Right cardiac atrium (tissue), 5 donors: Measurements from ENCODE around the gene KRTAP2-1. TPM values are rescaled to one million over a fixed set of nuclear protein-coding genes. Genes with fewer than 3 reads are reported as not detected.
"Not testable (repeated sequence)": the region's sequence is repeated elsewhere in the genome, so short reads cannot be mapped to it uniquely, and the experiment has no call there.

Source experiments
- ATAC-seq, 2 donors: fragments of 200-7000 bp; cut with Tn5 transposase; one replicate each; pipeline versions ENCODE4 v1.8.0 to v1.9.1; 2020; ENCODE audit warnings: moderate library complexity in 2 of 2, mild to moderate bottlenecking in 1 of 2
- DNase-seq, 3 donors: peaks; one replicate each; pipeline ENCODE4 v3.0.0-alpha.2; 2020
- H3K27ac ChIP-seq: one replicate; pipeline ENCODE4 v1.5.1; 2013; ENCODE audit warnings: mild to moderate bottlenecking, low read length, control low read depth, moderate library complexity
- H3K27me3 ChIP-seq: one replicate; pipeline ENCODE4 v1.6.1; 2013; ENCODE audit not compliant: control insufficient read depth, insufficient read depth
- H3K4me1 ChIP-seq: one replicate; pipeline ENCODE4 v1.6.1; 2013; ENCODE audit warnings: low read length; ENCODE audit not compliant: control insufficient read depth, insufficient read depth
- H3K4me3 ChIP-seq: one replicate; pipeline ENCODE4 v1.5.1; 2013; ENCODE audit warnings: low read length, control low read depth
- H3K9me3 ChIP-seq: one replicate; pipeline ENCODE4 v1.6.1; 2013; ENCODE audit warnings: low read length; ENCODE audit not compliant: control insufficient read depth
- WGBS: extraction: QIAGEN DNeasy Blood & Tissue Kit; methylation state at CpG from one replicate; pipeline ENCODE4 v1.1.7; 2013; 5-methylcytosine and 5-hydroxymethylcytosine counted together
- intact Hi-C, 4 donors: fragments of 100-400 bp; cut with DNase I; formaldehyde crosslinking; loops; one replicate each; pipeline versions ENCODE4 v1.11.0 to v1.14.0; 2022 to 2023
- long read RNA-seq, 4 donors: library from polyadenylated mRNA; unstranded; transcript quantifications; one replicate each; pipeline ENCODE4 v2.0.0, GENCODE V29; 2020 to 2021
- polyA plus RNA-seq: library from polyadenylated mRNA; stranded (reverse); fragments of 200-250 nt; gene quantifications from one replicate; pipeline ENCODE4 v1.2.3, GENCODE V29; 2013
- total RNA-seq, 4 donors: library from RNA; stranded (reverse); fragmentation: NEBNext Ultra II Directional; extraction: Animal tissue kit (Norgen Biotek cat#: 25700); gene quantifications; one replicate each; pipeline ENCODE4 v1.2.1, GENCODE V29; 2021
- donor health status: healthy with polysubstance abuse.
- donor health status: DM: no; HTN: yes; CAD: no.
- donor health status: DM: no; HTN: no; CAD: no.
- donor health status: DM: no; HTN: yes; CAD: no; lungs with severe emphysema.
- donor health status: DM: yes; HTN: yes; CAD: no.

KRTAP2-1 gene
- total RNA-seq, result not detected
- not detected for polyA plus RNA-seq
- long read RNA-seq, donor 1, result 0 reads
- long read RNA-seq, donor 2, result 0 reads
- long read RNA-seq, donor 3, result 0 reads
- long read RNA-seq, donor 4, result 0 reads

GRCh38 chr17:41046735-41047465 lies at the start of gene KRTAP2-1:
Gene KRTAP2-1 (minus strand): TSS chr17:41047316. CDS start chr17:41047267, 49 bp downstream.
- H3K27ac ChIP-seq, ATAC-seq, DNase-seq, H3K27me3 ChIP-seq, H3K9me3 ChIP-seq, intact Hi-C loops, H3K4me1 ChIP-seq, H3K4me3 ChIP-seq: not testable (repeated sequence)
- 52% methylated on average over 10 of the region's 33 CpGs for WGBS

GRCh38 chr17:41096055-41096454 lies 48.9 kb upstream of the KRTAP2-1 start:
- Histone ChIP-seq H3K27ac (no peak overlapping the region), H3K4me3 (no peak overlapping the region), H3K27me3 (no peaks in the 10 kb centered on the region), H3K4me1 (no peaks in the 10 kb centered on the region), H3K9me3 (no peaks in the 10 kb centered on the region)
- ATAC-seq (no peak), DNase-seq (no peak)
- intact Hi-C loops, result no loop called here
- 74% methylated on average over 7 of the region's 7 CpGs for WGBS

GRCh38 chr17:41088760-41089352 lies 41.7 kb upstream of the KRTAP2-1 start:
- 63% methylated on average over 4 of the region's 4 CpGs for WGBS
- H3K27me3 ChIP-seq, DNase-seq, intact Hi-C loops, H3K9me3 ChIP-seq, H3K4me1 ChIP-seq, H3K27ac ChIP-seq, H3K4me3 ChIP-seq, ATAC-seq: not testable (repeated sequence)

- WGBS, result 77% methylated on average over 14 of the region's 14 CpGs
- H3K9me3 ChIP-seq, intact Hi-C loops, DNase-seq, H3K27ac ChIP-seq, ATAC-seq, H3K4me3 ChIP-seq, H3K4me1 ChIP-seq, H3K27me3 ChIP-seq: not testable (repeated sequence)
Measured at GRCh38 chr17:41084100-41084856, 37.2 kb upstream of the KRTAP2-1 start, which contains the start of gene KRTAP4-7. Gene KRTAP4-7 (plus strand): TSS chr17:41084150. CDS start chr17:41084207, 57 bp downstream.

GRCh38 chr17:41083427-41083826 lies 36.3 kb upstream of the KRTAP2-1 start:
- WGBS, result 72% methylated on average over 2 of the region's 2 CpGs
- H3K27me3 ChIP-seq, intact Hi-C loops, H3K4me1 ChIP-seq, H3K9me3 ChIP-seq, DNase-seq, H3K27ac ChIP-seq, H3K4me3 ChIP-seq, ATAC-seq: not testable (repeated sequence)

GRCh38 chr17:41082626-41083025 lies 35.5 kb upstream of the KRTAP2-1 start:
- Histone ChIP-seq H3K9me3 (no peaks in the 10 kb centered on the region), H3K27ac (no peak overlapping the region), H3K4me3 (no peak overlapping the region), H3K27me3 (no peaks in the 10 kb centered on the region), H3K4me1 (no peaks in the 10 kb centered on the region)
- ATAC-seq, result no peak
- WGBS, result 56% methylated on average over 4 of the region's 4 CpGs
- intact Hi-C loops, result no loop called here
- DNase-seq, result no peak

- H3K27ac ChIP-seq, result no peak overlapping the region
- H3K4me1 ChIP-seq, result no peaks in the 10 kb centered on the region
- no peak for ATAC-seq
- no peaks in the 10 kb centered on the region for H3K27me3 ChIP-seq
- no peak overlapping the region for H3K4me3 ChIP-seq
- DNase-seq, result no peak
- intact Hi-C loops, result no loop called here
- H3K9me3 ChIP-seq, result no peaks in the 10 kb centered on the region
Measured at GRCh38 chr17:41076788-41077187, 29.7 kb upstream of the KRTAP2-1 start.

GRCh38 chr17:41073676-41074075 lies 26.6 kb upstream of the KRTAP2-1 start:
- Histone ChIP-seq H3K27me3 (no peaks in the 10 kb centered on the region), H3K4me3 (no peak overlapping the region), H3K9me3 (no peaks in the 10 kb centered on the region), H3K4me1 (no peaks in the 10 kb centered on the region), H3K27ac (no peak overlapping the region)
- no peak for DNase-seq
- intact Hi-C loops, result no loop called here
- ATAC-seq, result no peak
- WGBS, result 86% methylated on average over 2 of the region's 2 CpGs

- intact Hi-C loops, result no loop called here
- Histone ChIP-seq H3K4me1 (no peaks in the 10 kb centered on the region), H3K27me3 (peaks cover 3% of the 10 kb centered on the region), H3K9me3 (no peaks in the 10 kb centered on the region), H3K27ac (no peak overlapping the region), H3K4me3 (no peak overlapping the region)
- WGBS, result 78% methylated on average over 5 of the region's 5 CpGs
- DNase-seq (no peak), ATAC-seq (no peak)
Measured at GRCh38 chr17:41071606-41072360, 24.7 kb upstream of the KRTAP2-1 start.

GRCh38 chr17:41069031-41069430 lies 21.9 kb upstream of the KRTAP2-1 start:
- H3K9me3 ChIP-seq, result no peaks in the 10 kb centered on the region
- ATAC-seq (no peak), DNase-seq (no peak)
- no peak overlapping the region for H3K4me3 ChIP-seq
- 74% methylated on average over 3 of the region's 3 CpGs for WGBS
- no peaks in the 10 kb centered on the region for H3K4me1 ChIP-seq
- intact Hi-C loops, result no loop called here
- H3K27ac ChIP-seq, result no peak overlapping the region
- peaks cover 3% of the 10 kb centered on the region for H3K27me3 ChIP-seq
